Ishikawa (cell line): Measurements from ENCODE around the gene HAUS7.

ENCODE experiments used
- CEBPB ChIP-seq: IDR thresholded peaks from 2 replicates; pipeline ENCODE4 v1.6.1; 2012
- CREB1 ChIP-seq: IDR thresholded peaks from 2 replicates; pipeline ENCODE4 v1.6.1; 2012; ENCODE audit warnings: low read depth
- EGR1 ChIP-seq: IDR thresholded peaks from 2 replicates; pipeline ENCODE4 v1.6.1; 2012
- EP300 ChIP-seq: IDR thresholded peaks from 2 replicates; pipeline ENCODE4 v1.6.1; 2012; ENCODE audit warnings: borderline replicate concordance
- FOXM1 ChIP-seq: IDR thresholded peaks from 2 replicates; pipeline ENCODE4 v1.6.1; 2012; ENCODE audit warnings: low read depth, borderline replicate concordance
- MAX ChIP-seq: IDR thresholded peaks from 2 replicates; pipeline ENCODE4 v1.6.1; 2012
- NFIC ChIP-seq: IDR thresholded peaks from 2 replicates; pipeline ENCODE4 v1.6.1; 2012
- RAD21 ChIP-seq: IDR thresholded peaks from 2 replicates; pipeline ENCODE4 v1.6.1; 2012; ENCODE audit warnings: low read depth
- REST ChIP-seq: IDR thresholded peaks from 2 replicates; pipeline ENCODE4 v1.6.1; 2012; ENCODE audit warnings: low read depth, mild to moderate bottlenecking
- TAF1 ChIP-seq: IDR thresholded peaks from 2 replicates; pipeline ENCODE4 v1.6.1; 2012; ENCODE audit warnings: low read depth, mild to moderate bottlenecking
- TCF12 ChIP-seq: IDR thresholded peaks from 2 replicates; pipeline ENCODE4 v1.6.1; 2012; ENCODE audit warnings: low read depth
- TEAD4 ChIP-seq: IDR thresholded peaks from 2 replicates; pipeline ENCODE4 v1.6.1; 2012
- USF1 ChIP-seq: IDR thresholded peaks from 2 replicates; pipeline ENCODE4 v1.6.1; 2012
- YY1 ChIP-seq: IDR thresholded peaks from 2 replicates; pipeline ENCODE4 v1.6.1; 2012; ENCODE audit warnings: low read depth
- ZBTB7A ChIP-seq: IDR thresholded peaks from 2 replicates; pipeline ENCODE4 v1.6.1; 2012; ENCODE audit warnings: low read depth

HAUS7 gene

GRCh38 chrX:153412746-153413720 is 57.3 kb downstream of the HAUS7 start:
- TF ChIP-seq YY1: no peak
- TF ChIP-seq CEBPB: no peak
- no peak for TF ChIP-seq MAX
- TF ChIP-seq REST: no peak
- no peak for TF ChIP-seq USF1
- no peak for TF ChIP-seq NFIC
- no peak for TF ChIP-seq TEAD4

GRCh38 chrX:153411988-153412574 is 58.3 kb downstream of the HAUS7 start:
- peak; percentile 35; the same call in 1 of the 2 replicates for TF ChIP-seq TEAD4
- no peak for TF ChIP-seq TAF1
- peak; percentile 54; the same call in 1 of the 2 replicates for TF ChIP-seq EP300
- TF ChIP-seq YY1: no peak
- peak; percentile 42; the same call in 1 of the 2 replicates for TF ChIP-seq NFIC
- no peak for TF ChIP-seq FOXM1
- TF ChIP-seq CEBPB: no peak
- no peak for TF ChIP-seq CREB1
- no peak for TF ChIP-seq REST
- TF ChIP-seq EGR1: no peak
- TF ChIP-seq TCF12: peak; percentile 35; the same call in 1 of the 2 replicates
- TF ChIP-seq USF1: no peak

- TF ChIP-seq EGR1: no peak
These were observed 59.0 kb downstream of the HAUS7 start, which contains the start of gene ZFP92 for GRCh38 chrX:153411255-153411987. TSS of gene ZFP92 (plus strand) at chrX:153411472. CDS start at chrX:153418323, 6,851 bp downstream.

- TF ChIP-seq USF1 (no peak), CREB1 (no peak), TAF1 (no peak), TEAD4 (no peak), TCF12 (no peak), NFIC (no peak), YY1 (no peak), CEBPB (no peak), FOXM1 (no peak)
These were observed 59.5 kb downstream of the HAUS7 start for GRCh38 chrX:153410888-153411254.

- TF ChIP-seq TEAD4 (no peak), RAD21 (no peak), CREB1 (no peak), USF1 (no peak), EGR1 (no peak), ZBTB7A (no peak), CEBPB (no peak), FOXM1 (no peak), TAF1 (no peak), EP300 (no peak), NFIC (no peak), MAX (no peak), TCF12 (no peak), REST (no peak), YY1 (no peak)
These were observed 60.0 kb downstream of the HAUS7 start for GRCh38 chrX:153410373-153410772.
